Transverse colon (tissue), 4 donors: ENCODE results near the gene POM121. TPM values are rescaled to one million over a fixed set of nuclear protein-coding genes. Genes with fewer than 3 reads are reported as not detected.
"Not testable (repeated sequence)": the region's sequence is repeated elsewhere in the genome, so short reads cannot be mapped to it uniquely, and the experiment has no call there.

ENCODE experiments used
- DNase-seq: peaks from one replicate; pipeline ENCODE4 v3.0.0-alpha.2; 2019
- H3K27ac ChIP-seq, 4 donors: fragments of 200-600 bp; sonication (generic); 2 replicates each; pipeline ENCODE4 v1.5.1; 2016 to 2018; ENCODE audit warnings: inconsistent platforms in 4 of 4
- H3K27me3 ChIP-seq: fragments of 200-600 bp; sonication (generic); 2 replicates; pipeline ENCODE4 v1.5.1; 2017; ENCODE audit warnings: inconsistent platforms
- H3K36me3 ChIP-seq, 4 donors: fragments of 200-600 bp; sonication (generic); 2 replicates each; pipeline ENCODE4 v1.5.1; 2017 to 2019; ENCODE audit warnings: inconsistent platforms in 4 of 4
- H3K4me1 ChIP-seq, 4 donors: fragments of 200-600 bp; sonication (generic); 2 replicates each; pipeline ENCODE4 v1.5.1; 2017 to 2020; ENCODE audit warnings: inconsistent platforms in 4 of 4
- H3K4me3 ChIP-seq, 4 donors: fragments of 200-600 bp; sonication (generic); 1 replicate in 1 of 4; 2 replicates in 3 of 4; pipeline versions ENCODE4 v1.5.1 to v1.6.1; 2017 to 2019; ENCODE audit warnings: inconsistent platforms in 4 of 4
- H3K9me3 ChIP-seq, 2 donors: fragments of 200-600 bp; sonication (generic); 2 replicates each; pipeline ENCODE4 v1.5.1; 2017 to 2019; ENCODE audit warnings: inconsistent platforms in 2 of 2
- WGBS, 2 donors: methylation state at CpG; one replicate each; pipeline ENCODE4 v1.1.5; 2018; ENCODE audit warnings: low coverage in 1 of 2; 5-methylcytosine and 5-hydroxymethylcytosine counted together
- in situ Hi-C, 4 donors: fragments of 200-750 bp; cut with MboI; loops; one replicate each; pipeline versions ENCODE4 v1.15.0 to v1.15.1; 2017; ENCODE audit warnings: low sequenced_read_pairs in 3 of 4, low pct_ligation_motif_present in 1 of 4, low pct_unique_long_range_greater_than_20kb in 1 of 4
- intact Hi-C: fragments of 100-400 bp; cut with DNase I; formaldehyde crosslinking; loops from one replicate; pipeline ENCODE4 v1.15.1; 2023; ENCODE audit warnings: low total_unique reads
- total RNA-seq, 4 donors: library from RNA; depleted of rRNA; stranded (reverse); fragments of >200 nt; gene quantifications; one replicate each; pipeline ENCODE4 v1.1.0, GENCODE V29; 2016

POM121 gene
- total RNA-seq, 4 donors from 2014 or later, result 17.1 to 49.0 (median 23.6) TPM

DNA sequence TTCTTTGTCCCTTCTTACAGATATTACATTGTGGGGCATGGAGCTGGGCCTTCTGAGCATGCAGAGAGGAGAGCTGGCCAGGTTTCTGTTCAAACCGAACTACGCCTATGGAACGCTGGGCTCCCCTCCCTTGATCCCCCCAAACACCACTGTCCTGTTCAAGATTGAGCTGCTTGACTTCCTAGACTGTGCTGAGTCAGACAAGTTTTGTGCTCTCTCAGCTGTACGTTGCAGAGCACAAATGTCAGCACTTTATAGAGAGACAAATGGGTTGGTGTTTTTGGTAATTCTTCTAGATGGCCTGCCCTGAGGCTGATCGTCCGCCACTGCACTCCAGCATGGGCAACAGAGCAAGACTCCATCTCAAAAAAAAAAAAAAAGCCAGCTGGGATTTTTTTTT lies 46.6 kb downstream of the POM121 start:
- WGBS, 2 donors, result no CpG with 5 or more reads among the region's 6 CpGs
- H3K36me3 ChIP-seq, in situ Hi-C loops, H3K4me3 ChIP-seq, H3K27ac ChIP-seq, H3K27me3 ChIP-seq, H3K9me3 ChIP-seq, H3K4me1 ChIP-seq, intact Hi-C loops, DNase-seq: not testable (repeated sequence)

- H3K27me3 ChIP-seq, H3K9me3 ChIP-seq, DNase-seq, H3K4me3 ChIP-seq, H3K36me3 ChIP-seq, H3K27ac ChIP-seq, intact Hi-C loops, in situ Hi-C loops, H3K4me1 ChIP-seq: not testable (repeated sequence)
- WGBS, 2 donors, result 100% methylated on average over 3 of the region's 7 CpGs; no CpG with 5 or more reads in 1 of the 2 donors
Observed at GRCh38 chr7:72974781-72975180, 49.9 kb downstream of the POM121 start.

DNA sequence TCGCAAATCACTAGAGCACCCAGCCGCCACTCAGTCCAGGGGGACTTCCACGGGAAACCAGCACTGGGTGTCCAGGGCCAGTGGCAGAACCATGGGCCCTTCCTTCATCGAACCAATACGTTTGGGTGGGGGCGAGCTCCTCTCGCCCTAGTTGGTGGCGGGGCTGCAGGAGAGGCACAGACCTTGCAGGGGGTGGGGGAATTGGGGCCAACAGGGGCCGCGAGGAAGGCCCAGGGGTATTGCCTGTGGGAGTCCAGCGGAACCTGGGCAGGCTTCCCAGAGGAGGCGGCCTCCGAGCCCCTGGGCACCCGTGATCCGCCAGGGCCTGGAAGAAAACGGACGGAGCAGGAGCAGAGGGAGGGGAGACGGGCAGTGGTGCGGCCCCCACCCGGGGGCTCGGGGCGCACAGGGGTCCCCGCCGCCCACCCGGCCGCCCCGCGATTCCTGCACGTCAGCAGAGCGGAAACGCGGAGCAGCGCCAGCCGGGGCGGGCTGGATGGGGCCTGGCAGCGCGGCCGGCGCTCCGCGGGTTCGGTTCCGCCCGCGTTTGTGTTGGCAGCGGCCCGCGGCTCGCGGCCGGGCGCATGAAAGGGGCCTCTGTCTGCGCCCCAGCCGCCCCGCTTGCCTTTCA lies 50.9 kb downstream of the POM121 start:
- WGBS, 2 donors, result 97% methylated on average over 11 of the region's 55 CpGs; no CpG with 5 or more reads in 1 of the 2 donors
- H3K9me3 ChIP-seq, H3K4me1 ChIP-seq, H3K4me3 ChIP-seq, H3K36me3 ChIP-seq, H3K27ac ChIP-seq, intact Hi-C loops, in situ Hi-C loops, H3K27me3 ChIP-seq: not testable (repeated sequence)
- DNase-seq, result peak; percentile 7

- in situ Hi-C loops, H3K27me3 ChIP-seq, H3K27ac ChIP-seq, intact Hi-C loops, H3K4me3 ChIP-seq, H3K9me3 ChIP-seq, H3K4me1 ChIP-seq, H3K36me3 ChIP-seq, DNase-seq: not testable (repeated sequence)
- WGBS, 2 donors, result 100% methylated on average over 1 of the region's 12 CpGs; no CpG with 5 or more reads in 1 of the 2 donors
Observed at GRCh38 chr7:72976434-72976833, 51.5 kb downstream of the POM121 start.

GRCh38 chr7:72980382-72980781 lies 55.5 kb downstream of the POM121 start:
- DNase-seq, H3K27me3 ChIP-seq, H3K9me3 ChIP-seq, in situ Hi-C loops, H3K4me1 ChIP-seq, H3K4me3 ChIP-seq, intact Hi-C loops, H3K36me3 ChIP-seq, H3K27ac ChIP-seq: not testable (repeated sequence)
- WGBS, 2 donors, result no CpG with 5 or more reads among the region's 6 CpGs

DNA sequence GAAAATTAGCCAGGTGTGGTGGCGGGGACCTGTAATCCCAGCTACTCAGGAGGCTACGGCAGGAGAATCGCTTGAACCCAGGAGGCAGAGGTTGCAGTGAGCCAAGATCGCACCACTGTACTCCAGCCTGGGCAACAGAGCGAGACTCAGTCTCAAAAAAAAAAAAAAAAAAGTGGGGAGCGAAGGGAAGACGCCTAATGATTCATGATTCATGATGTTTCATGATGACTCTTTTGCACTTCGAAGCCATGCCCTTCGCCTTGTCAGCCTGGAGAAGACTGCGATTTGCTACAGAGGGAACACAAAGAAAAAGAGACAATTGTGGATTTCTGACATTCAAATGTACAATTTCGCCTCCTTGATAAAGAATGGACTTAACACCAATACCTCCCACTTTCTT lies 57.2 kb downstream of the POM121 start:
- H3K4me1 ChIP-seq, H3K27ac ChIP-seq, H3K4me3 ChIP-seq, DNase-seq, in situ Hi-C loops, H3K9me3 ChIP-seq, H3K27me3 ChIP-seq, H3K36me3 ChIP-seq, intact Hi-C loops: not testable (repeated sequence)
- 98% methylated on average over 7 of the region's 11 CpGs; no CpG with 5 or more reads in 1 of the 2 donors for WGBS, 2 donors

DNA sequence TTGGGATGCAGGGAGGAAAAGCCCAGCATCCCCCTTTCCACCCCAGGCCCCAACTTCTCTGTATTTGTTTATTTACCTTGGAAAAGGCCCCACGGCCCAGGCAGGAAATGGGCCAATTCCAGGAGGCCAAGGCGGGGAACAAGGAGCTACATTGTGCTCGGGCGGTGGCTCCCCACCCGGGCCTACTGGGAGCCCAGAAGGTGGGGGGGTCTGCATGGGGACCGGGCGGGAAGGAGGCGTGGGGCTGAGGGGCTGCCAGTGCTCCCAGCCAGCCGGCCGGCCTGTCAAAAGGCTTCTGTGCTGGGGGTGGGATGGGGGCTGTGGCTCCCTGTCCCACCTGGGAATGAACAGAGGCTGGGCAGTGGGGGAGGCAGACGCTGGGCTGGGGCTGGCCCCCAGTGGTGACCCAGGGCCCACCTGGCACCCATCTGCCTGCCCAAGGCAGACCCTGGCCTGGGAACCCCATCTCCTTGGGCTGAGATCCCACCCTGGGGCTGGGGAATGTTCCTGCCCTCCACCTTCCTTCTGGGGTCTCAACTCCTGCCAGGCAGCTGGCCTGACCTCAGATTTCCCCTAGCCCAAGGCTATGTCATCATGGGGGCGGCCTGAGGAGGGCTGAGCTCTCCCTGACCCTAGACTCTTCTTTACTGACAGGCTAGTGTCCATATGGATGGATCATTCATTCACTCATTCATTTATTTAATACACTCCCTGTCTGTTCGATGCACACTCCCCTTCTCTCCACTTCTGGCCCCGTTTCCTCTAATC lies 65.4 kb downstream of the POM121 start:
- H3K27me3 ChIP-seq, H3K4me1 ChIP-seq, H3K9me3 ChIP-seq, H3K36me3 ChIP-seq, H3K27ac ChIP-seq, intact Hi-C loops, in situ Hi-C loops, H3K4me3 ChIP-seq: not testable (repeated sequence)
- 60% methylated on average over 5 of the region's 14 CpGs; no CpG with 5 or more reads in 1 of the 2 donors for WGBS, 2 donors
- peak; percentile 23 for DNase-seq

DNA sequence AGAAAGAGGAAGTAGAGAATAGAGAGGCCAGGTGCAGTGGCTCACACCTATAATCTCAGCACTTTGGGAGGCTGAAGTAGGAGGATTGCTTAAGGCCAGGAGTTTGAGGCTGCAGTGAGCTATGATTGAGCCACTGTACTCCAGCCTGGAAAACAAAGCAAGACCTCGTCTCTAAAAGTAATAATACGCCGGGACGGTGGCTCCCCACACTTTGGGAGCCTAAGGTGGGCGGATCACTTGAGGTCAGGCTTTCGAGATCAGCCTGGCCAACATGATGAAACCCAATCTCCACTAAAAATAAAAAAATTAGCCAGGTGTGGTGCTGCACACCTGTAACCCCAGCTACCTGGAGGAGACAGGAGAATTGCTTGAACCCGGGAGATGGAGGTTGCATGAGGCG lies 70.6 kb downstream of the POM121 start:
- H3K4me1 ChIP-seq, H3K27ac ChIP-seq, H3K4me3 ChIP-seq, H3K27me3 ChIP-seq, intact Hi-C loops, DNase-seq, H3K36me3 ChIP-seq, in situ Hi-C loops, H3K9me3 ChIP-seq: not testable (repeated sequence)
- 98% methylated on average over 6 of the region's 8 CpGs; no CpG with 5 or more reads in 1 of the 2 donors for WGBS, 2 donors

GRCh38 chr7:72997447-72997846 lies 72.6 kb downstream of the POM121 start:
- DNase-seq, H3K27ac ChIP-seq, H3K27me3 ChIP-seq, H3K36me3 ChIP-seq, intact Hi-C loops, in situ Hi-C loops, H3K9me3 ChIP-seq, H3K4me3 ChIP-seq, H3K4me1 ChIP-seq: not testable (repeated sequence)
- WGBS, 2 donors, result 75% methylated on average over 4 of the region's 8 CpGs; no CpG with 5 or more reads in 1 of the 2 donors

- WGBS, 2 donors, result no CpG with 5 or more reads among the region's 11 CpGs
- in situ Hi-C loops, H3K27me3 ChIP-seq, H3K36me3 ChIP-seq, H3K4me1 ChIP-seq, H3K4me3 ChIP-seq, H3K27ac ChIP-seq, H3K9me3 ChIP-seq, DNase-seq, intact Hi-C loops: not testable (repeated sequence)
Observed at GRCh38 chr7:72997887-72998468, 73.1 kb downstream of the POM121 start.
